Measurements from ENCODE around the gene FXYD1. TPM values are rescaled to one million over a fixed set of nuclear protein-coding genes. Genes with fewer than 3 reads are reported as not detected.

The FXYD1 gene
- total RNA-seq, 1 experiment from 2014 or later: not detected

- no TSS peak for BruUV-seq (replicated peaks)
- TF ChIP-seq SIN3A (IDR thresholded peaks at IDR 0.05; ENCODE audit: borderline replicate concordance, insufficient read depth, low read depth, low read length) (no peak), REST (IDR thresholded peaks at IDR 0.05; ENCODE audit: insufficient read depth in 1 of 2, low read depth in 2 of 2, low read length in 1 of 2) (no peak), TCF7L2 (IDR thresholded peaks at IDR 0.05; ENCODE audit: low read depth, low read length) (no peak), POLR2AphosphoS5 (IDR thresholded peaks at IDR 0.05; ENCODE audit: low read depth, low read length) (no peak), CTCF (IDR thresholded peaks at IDR 0.05) (no peak)
- in situ Hi-C loops (cut with HindIII; ENCODE audit: low pct_unique_long_range_greater_than_20kb, low sequenced_read_pairs): no loop called here
- Histone ChIP-seq H3K27me3 (ENCODE audit: control insufficient read depth, insufficient read depth, low read length) (no peaks in the 10 kb centered on the region), H3K4me1 (ENCODE audit: control insufficient read depth, insufficient read depth, low read length) (no peaks in the 10 kb centered on the region), H3K4me3 (ENCODE audit: low read depth in 2 of 2, low read length in 2 of 2) (no peak overlapping the region), H3K9me3 (ENCODE audit: control insufficient read depth, insufficient read depth, low read depth, low read length) (no peaks in the 10 kb centered on the region), H3K27ac (ENCODE audit: low read length) (no peak overlapping the region), H3K36me3 (ENCODE audit: control insufficient read depth, insufficient read depth, low read length) (no peaks in the 10 kb centered on the region)
- POLR2A ChIA-PET: no interaction called here
- CTCF ChIA-PET: no interaction called here
- ATAC-seq (no peak), DNase-seq (ENCODE audit: low read depth, low spot score) (no peak)
- intact Hi-C loops (cut with micrococcal nuclease; ENCODE audit: unreplicated experiment): no loop called here
These were observed 31.6 kb upstream of the FXYD1 start for GRCh38 chr19:35106898-35107541.

GRCh38 chr19:35107545-35107944 lies 31.1 kb upstream of the FXYD1 start:
- CTCF ChIA-PET: interaction anchor here (0.6 kb wide), 1 partner anchor 47 kb away, joined by 5 read pairs; the partner anchor contains the start of gene FXYD5
- H3K9me3 ChIP-seq (ENCODE audit: control insufficient read depth, insufficient read depth, low read depth, low read length): no peaks in the 10 kb centered on the region
- in situ Hi-C loops (cut with HindIII; ENCODE audit: low pct_unique_long_range_greater_than_20kb, low sequenced_read_pairs): no loop called here
- ATAC-seq (no peak), DNase-seq (ENCODE audit: low read depth, low spot score) (no peak)
- BruUV-seq (replicated peaks): no TSS peak
- H3K36me3 ChIP-seq (ENCODE audit: control insufficient read depth, insufficient read depth, low read length): no peaks in the 10 kb centered on the region
- TF ChIP-seq REST (IDR thresholded peaks at IDR 0.05; ENCODE audit: insufficient read depth in 1 of 2, low read depth in 2 of 2, low read length in 1 of 2): no peak
- no peak for TF ChIP-seq CTCF (IDR thresholded peaks at IDR 0.05)
- TF ChIP-seq TCF7L2 (IDR thresholded peaks at IDR 0.05; ENCODE audit: low read depth, low read length): no peak
- no peak for TF ChIP-seq POLR2AphosphoS5 (IDR thresholded peaks at IDR 0.05; ENCODE audit: low read depth, low read length)
- TF ChIP-seq SIN3A (IDR thresholded peaks at IDR 0.05; ENCODE audit: borderline replicate concordance, insufficient read depth, low read depth, low read length): no peak
- intact Hi-C loops (cut with micrococcal nuclease; ENCODE audit: unreplicated experiment): no loop called here
- POLR2A ChIA-PET: no interaction called here
- H3K4me3 ChIP-seq (ENCODE audit: low read depth in 2 of 2, low read length in 2 of 2): no peak overlapping the region
- H3K27me3 ChIP-seq (ENCODE audit: control insufficient read depth, insufficient read depth, low read length): no peaks in the 10 kb centered on the region
- H3K4me1 ChIP-seq (ENCODE audit: control insufficient read depth, insufficient read depth, low read length): no peaks in the 10 kb centered on the region
- no peak overlapping the region for H3K27ac ChIP-seq (ENCODE audit: low read length)

Data from Panc1 (cell line).